ENCODE measurements around the gene RGS6. TPM values are rescaled to one million over a fixed set of nuclear protein-coding genes. Genes with fewer than 3 reads are reported as not detected.

The RGS6 gene
- total and polyA plus RNA-seq, 8 donors, result 0.12 to 4.1 (median 2.8) TPM

DNA sequence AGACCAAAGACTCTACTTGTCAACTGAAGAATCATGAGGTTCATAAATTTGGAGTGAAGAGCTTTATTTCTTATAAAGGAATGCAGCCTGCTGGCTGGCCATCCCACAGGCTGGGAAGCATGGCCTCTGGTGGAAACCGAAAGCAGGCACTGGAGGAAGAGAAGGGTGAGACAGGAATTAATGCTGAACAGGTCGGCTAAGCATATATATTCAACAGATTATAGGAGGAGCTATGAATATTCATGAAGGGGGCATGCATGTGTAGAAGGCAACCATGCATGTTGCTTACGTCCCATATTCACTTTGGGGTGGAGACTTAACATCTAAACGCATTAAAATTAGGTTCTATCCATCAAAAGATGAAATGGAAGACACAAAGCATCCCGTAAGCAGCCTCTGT, 20.6 kb upstream of the RGS6 start:
- H3K4me1 ChIP-seq, result no peaks in the 10 kb centered on the region
- H3K36me3 ChIP-seq, result no peaks in the 10 kb centered on the region
- ATAC-seq (no peak), DNase-seq (no peak)
- TF ChIP-seq, protein P1, sequence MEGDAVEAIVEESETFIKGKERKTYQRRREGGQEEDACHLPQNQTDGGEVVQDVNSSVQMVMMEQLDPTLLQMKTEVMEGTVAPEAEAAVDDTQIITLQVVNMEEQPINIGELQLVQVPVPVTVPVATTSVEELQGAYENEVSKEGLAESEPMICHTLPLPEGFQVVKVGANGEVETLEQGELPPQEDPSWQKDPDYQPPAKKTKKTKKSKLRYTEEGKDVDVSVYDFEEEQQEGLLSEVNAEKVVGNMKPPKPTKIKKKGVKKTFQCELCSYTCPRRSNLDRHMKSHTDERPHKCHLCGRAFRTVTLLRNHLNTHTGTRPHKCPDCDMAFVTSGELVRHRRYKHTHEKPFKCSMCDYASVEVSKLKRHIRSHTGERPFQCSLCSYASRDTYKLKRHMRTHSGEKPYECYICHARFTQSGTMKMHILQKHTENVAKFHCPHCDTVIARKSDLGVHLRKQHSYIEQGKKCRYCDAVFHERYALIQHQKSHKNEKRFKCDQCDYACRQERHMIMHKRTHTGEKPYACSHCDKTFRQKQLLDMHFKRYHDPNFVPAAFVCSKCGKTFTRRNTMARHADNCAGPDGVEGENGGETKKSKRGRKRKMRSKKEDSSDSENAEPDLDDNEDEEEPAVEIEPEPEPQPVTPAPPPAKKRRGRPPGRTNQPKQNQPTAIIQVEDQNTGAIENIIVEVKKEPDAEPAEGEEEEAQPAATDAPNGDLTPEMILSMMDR (IDR thresholded peaks at IDR 0.05), result no peak
- no peak overlapping the region for H3K4me3 ChIP-seq
- H3K27me3 ChIP-seq, result no peaks in the 10 kb centered on the region
- no peaks in the 10 kb centered on the region for H3K9me3 ChIP-seq
- no peak overlapping the region for H3K27ac ChIP-seq
- intact Hi-C loops (cut with DNase I), result no loop called here

DNA sequence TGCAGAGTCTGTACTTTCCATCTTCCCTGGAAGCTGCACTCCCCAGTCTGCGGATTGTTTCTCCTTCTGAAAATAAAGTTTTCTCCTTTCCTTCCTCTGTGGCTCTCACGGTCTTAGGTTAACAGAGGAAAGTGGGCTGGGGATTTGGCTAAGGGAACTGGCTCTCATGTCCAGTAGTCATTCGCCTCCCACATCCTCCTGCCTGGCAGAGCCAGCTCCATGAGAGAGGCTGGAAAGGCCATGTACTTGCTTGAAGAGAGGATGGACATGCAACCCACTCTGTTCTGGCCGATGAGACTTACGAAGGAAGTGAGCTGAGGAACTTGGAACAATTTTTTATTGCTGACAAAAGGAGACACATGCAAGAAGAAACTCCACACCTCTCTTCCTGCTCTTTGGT, 18.9 kb upstream of the RGS6 start:
- Histone ChIP-seq H3K36me3 (no peaks in the 10 kb centered on the region), H3K4me1 (no peaks in the 10 kb centered on the region), H3K4me3 (no peak overlapping the region), H3K27me3 (no peaks in the 10 kb centered on the region), H3K9me3 (no peaks in the 10 kb centered on the region), H3K27ac (no peak overlapping the region)
- DNase-seq (no peak), ATAC-seq (no peak)
- TF ChIP-seq, protein P1 (IDR thresholded peaks at IDR 0.05), result no peak
- intact Hi-C loops (cut with DNase I), result no loop called here

DNA sequence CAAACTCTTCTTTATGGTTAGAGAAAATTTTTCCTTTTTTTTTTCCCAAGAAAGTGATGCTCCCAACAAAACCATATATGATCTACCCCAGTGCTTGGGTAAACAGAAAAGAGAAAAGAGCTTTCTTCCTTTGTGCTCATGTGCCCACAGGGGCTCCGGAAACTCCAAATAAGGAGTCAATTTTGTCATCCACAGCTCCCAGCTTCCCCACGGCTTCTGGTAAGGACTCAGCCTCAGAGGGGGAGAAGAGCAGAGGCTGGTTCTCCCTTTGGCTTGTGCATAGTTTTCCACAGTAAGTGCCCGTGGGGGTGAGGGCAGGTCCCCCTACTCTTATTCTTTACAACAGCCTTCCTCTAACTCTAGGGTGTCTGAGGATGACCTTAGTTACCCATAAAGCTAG, 13.3 kb upstream of the RGS6 start:
- intact Hi-C loops (cut with DNase I), result no loop called here
- H3K27ac ChIP-seq, result no peak overlapping the region
- no peaks in the 10 kb centered on the region for H3K27me3 ChIP-seq
- ATAC-seq (no peak), DNase-seq (peak in 1 of 4 donors; percentile 24)
- H3K4me1 ChIP-seq, result no peaks in the 10 kb centered on the region
- TF ChIP-seq, protein P1 (IDR thresholded peaks at IDR 0.05), result no peak
- H3K36me3 ChIP-seq, result no peaks in the 10 kb centered on the region
- H3K9me3 ChIP-seq, result no peaks in the 10 kb centered on the region
- H3K4me3 ChIP-seq, result no peak overlapping the region

DNA sequence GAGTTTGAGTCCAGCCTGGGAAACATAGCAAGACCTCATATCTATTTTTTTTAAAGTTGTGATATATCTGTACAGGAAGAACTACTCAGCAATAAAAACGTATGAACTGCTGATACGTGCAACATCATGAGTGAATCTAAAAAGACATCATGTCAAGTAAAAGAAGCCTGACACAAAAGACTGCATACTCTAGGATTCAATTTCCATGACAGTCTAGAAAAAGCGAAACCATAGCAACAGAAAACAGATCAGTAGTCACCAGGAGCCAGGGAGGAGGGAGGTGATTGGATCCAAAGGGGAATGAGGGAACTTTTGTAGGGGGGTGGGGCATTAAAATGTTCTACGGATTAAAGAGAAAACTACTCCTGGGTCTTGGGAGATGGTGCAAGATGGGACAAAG, 8.7 kb upstream of the RGS6 start:
- H3K36me3 ChIP-seq, result no peaks in the 10 kb centered on the region
- DNase-seq (no peak), ATAC-seq (no peak)
- no peak overlapping the region for H3K27ac ChIP-seq
- H3K4me3 ChIP-seq, result no peak overlapping the region
- intact Hi-C loops (cut with DNase I), result no loop called here
- TF ChIP-seq, protein P1 (IDR thresholded peaks at IDR 0.05), result no peak
- H3K9me3 ChIP-seq, result no peaks in the 10 kb centered on the region
- no peaks in the 10 kb centered on the region for H3K4me1 ChIP-seq
- no peaks in the 10 kb centered on the region for H3K27me3 ChIP-seq

DNA sequence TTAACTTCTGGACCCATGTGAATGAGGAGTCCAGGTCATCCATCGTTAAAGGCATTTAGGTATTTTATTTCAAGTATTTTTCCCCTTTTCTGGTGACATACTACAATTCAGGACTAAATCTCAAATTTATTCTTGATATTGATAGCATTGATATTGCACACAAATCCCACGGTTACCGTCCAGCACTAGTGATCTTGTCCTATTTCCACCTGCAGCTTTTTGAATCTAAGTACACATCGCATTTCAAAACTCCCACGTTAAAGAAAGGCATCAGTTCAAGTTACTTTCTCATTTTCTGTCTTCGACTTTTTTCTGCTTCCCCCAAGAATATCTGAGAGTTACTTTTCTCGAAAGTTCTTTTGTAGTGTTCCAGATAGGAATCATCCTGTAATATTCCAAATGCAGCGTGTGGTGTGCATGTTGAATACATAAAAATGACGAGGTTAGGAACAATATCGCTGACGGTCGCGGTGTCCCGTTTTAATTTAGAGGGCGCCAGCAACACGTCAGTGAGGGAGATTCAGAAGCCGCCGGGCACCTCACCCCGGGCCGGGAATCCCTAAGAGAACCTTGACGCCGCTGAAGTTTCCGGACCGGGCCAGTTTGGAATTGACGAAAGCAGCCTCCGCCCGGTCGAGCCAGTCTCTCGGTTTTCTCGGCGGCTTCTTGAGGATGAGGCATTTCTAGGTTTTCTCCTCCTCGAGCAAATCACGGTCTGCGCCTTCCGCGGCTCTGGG, 569 bp upstream of the RGS6 start:
- ATAC-seq (peak; percentile 60), DNase-seq (peak in 1 of 4 donors; percentile 6)
- intact Hi-C loops (cut with DNase I), result no loop called here
- H3K36me3 ChIP-seq, result no peaks in the 10 kb centered on the region
- peak overlapping the region in 1 of 2 donors; percentile 27 for H3K4me3 ChIP-seq
- H3K9me3 ChIP-seq, result no peaks in the 10 kb centered on the region
- peaks cover 0 to 18% of the 10 kb centered on the region in 2 donors for H3K4me1 ChIP-seq
- peaks cover 39 to 65% of the 10 kb centered on the region in 2 donors for H3K27me3 ChIP-seq
- no peak overlapping the region for H3K27ac ChIP-seq
- TF ChIP-seq, protein P1 (IDR thresholded peaks at IDR 0.05), result no peak

All from left lung (tissue), 10 donors.